Suppressor macrophage treated with lipopolysaccharide for 4 hours (primary cell): Measurements from ENCODE around the gene LEMD1.
"Not testable (repeated sequence)": the region's sequence is repeated elsewhere in the genome, so short reads cannot be mapped to it uniquely, and the experiment has no call there.

Source experiments
- DNase-seq: peaks from one replicate; pipeline ENCODE4 v3.0.0-alpha.2; 2020

Gene LEMD1

DNA sequence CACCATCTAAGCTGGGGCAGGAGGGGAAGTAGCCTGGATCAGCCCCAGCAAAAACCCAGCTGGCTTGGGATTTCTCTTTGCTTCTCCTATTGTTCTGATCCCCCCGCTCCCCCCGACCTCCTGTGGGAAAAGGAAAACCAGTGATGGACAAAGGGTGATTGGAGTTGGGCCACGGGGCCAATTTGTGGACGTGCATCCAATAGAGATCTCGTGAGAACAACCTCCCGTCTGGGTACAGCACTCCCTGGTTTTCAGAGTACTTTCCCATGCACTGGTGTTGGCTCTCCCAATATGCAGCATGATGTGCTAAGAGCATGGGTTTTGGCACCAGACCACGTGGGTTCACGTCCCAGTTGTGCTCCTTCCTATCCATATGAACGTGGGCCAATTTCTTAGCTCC is 25.0 kb upstream of the LEMD1 start:
- no peak for DNase-seq

DNA sequence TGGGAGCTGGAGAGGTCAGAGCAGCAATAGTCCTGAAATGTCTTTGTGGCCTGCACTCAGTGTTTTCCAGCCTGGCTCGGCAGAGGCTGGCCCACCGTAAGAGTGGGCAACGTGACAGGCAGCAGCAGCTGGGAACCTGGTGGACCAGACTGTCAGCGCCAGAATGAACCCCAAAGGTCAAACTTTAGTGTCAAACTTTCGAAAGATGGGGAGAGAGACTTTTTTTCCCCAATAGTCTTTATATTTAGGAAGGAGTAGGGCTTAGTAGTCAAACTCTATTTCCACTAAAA is 23.7 kb upstream of the LEMD1 start:
- DNase-seq, result no peak

- DNase-seq, result no peak
Measured at GRCh38 chr1:205444931-205445645, 23.2 kb upstream of the LEMD1 start.

DNA sequence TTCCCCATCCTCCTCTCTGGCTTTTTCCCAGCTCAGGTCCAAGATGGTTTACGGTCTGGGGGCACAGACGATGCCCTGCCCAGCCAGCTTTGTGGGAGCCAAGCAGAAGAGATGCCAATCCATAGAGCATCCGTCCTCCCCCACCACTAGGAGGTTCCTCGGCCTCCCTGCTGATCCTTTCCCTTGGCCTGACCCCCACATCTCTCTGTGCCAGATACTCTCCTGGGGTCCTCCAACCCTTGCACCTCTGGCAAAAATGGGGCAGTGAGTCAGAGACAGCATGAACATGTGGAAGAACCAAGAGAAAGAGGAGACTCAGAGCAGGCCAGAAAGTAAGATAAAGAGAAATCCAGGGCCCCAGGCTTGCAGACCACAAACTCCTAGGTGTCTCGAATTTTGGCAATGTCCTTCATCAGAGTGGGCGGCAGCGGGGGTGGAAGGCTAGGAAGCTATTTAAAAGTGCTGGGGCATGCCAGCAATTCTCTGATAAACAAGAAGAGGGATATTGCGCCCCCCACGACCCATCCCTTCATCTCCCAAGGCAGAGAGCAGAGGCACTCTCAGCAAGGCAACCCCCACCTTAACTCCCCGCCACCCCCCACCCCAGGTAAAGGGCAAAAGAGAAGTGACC is 22.6 kb upstream of the LEMD1 start:
- DNase-seq, result no peak

DNA sequence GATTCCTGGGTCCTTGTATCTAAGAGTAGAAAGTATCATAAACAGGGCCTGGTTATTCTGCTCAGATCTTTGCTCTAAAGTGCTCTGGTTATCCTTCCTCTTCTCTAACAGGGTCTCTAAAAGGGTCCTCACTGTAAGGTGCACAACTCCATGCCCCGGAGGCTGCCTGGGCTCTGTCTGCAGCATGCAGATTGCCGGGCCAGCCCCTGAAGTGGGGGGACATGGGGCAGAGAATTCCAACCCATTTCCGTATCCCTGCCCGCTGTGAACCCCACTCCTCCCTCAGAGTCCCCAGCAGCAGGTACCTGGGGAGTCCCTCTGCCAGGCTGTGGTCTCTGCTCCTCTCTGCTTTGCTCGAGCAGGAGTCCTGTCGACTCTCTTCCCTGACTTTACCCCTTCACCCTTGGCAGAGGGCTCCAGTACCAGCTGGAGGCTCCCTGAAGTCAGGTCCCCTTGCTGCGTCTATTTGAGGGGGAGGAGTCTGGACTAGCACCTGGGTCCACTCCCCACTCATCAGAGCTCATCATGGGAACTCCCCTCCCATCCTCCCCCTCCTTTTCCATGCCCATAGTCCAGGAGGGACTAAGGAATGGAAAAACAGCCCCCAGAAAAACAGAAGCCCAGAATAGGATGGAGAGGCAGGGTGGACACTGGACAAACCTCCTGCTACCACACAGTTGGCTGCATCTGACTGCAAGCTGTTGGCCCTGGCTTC is 21.9 kb upstream of the LEMD1 start:
- DNase-seq, result no peak

DNA sequence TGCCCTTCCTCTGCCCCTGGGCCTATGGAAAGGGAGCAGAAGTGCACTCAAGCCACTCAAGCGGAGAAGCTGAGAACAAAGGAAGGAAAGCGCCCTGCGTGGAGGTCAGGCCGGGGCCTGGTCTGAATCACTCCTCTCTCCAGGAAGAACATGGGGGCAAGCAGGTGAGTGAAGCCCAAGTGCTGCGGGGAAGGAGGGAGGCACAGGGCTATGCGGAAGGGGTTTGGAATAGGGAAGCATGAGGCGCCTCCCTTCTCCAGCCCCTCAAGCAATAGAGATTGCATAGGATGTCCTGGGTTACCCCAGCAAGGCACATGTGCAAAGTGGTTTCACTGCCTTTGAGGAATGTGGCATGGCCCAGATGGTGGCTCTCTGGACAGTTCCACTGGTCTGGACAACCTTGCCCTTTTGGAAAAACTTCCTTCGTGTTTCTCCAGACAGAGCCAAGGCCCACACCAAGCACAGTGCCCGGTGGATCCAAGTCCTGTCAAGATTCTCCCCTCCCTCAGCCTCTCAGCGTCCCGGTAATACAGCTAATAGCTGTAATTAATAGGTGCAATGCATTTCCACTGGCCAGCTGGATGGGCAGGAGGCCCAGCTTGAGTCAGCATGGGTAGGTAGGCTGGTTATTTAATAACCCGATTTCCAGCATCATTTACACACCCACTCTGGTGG is 20.3 kb upstream of the LEMD1 start:
- no peak for DNase-seq

GRCh38 chr1:205441716-205442050 is 19.8 kb upstream of the LEMD1 start:
- DNase-seq, result no peak

DNA sequence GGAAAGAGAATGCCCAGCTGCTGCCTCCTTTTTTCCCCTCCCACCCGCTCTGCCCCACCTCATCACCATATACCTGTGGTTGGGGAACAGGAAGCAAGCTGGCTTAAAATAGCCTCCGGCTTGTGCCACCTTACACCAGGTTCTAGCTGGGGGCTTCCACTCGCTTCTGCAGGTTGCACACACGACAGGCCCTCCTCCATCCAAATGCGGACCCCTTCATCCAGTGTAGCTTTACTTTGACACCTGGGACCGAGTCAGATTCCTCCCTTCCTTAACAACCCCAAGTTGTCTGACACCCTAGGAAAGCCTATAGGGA is 19.4 kb upstream of the LEMD1 start:
- DNase-seq, result no peak

GRCh38 chr1:205440476-205441317 is 18.8 kb upstream of the LEMD1 start:
- DNase-seq, result peak; percentile 62

GRCh38 chr1:205440121-205440475 is 18.2 kb upstream of the LEMD1 start:
- DNase-seq, result no peak

DNA sequence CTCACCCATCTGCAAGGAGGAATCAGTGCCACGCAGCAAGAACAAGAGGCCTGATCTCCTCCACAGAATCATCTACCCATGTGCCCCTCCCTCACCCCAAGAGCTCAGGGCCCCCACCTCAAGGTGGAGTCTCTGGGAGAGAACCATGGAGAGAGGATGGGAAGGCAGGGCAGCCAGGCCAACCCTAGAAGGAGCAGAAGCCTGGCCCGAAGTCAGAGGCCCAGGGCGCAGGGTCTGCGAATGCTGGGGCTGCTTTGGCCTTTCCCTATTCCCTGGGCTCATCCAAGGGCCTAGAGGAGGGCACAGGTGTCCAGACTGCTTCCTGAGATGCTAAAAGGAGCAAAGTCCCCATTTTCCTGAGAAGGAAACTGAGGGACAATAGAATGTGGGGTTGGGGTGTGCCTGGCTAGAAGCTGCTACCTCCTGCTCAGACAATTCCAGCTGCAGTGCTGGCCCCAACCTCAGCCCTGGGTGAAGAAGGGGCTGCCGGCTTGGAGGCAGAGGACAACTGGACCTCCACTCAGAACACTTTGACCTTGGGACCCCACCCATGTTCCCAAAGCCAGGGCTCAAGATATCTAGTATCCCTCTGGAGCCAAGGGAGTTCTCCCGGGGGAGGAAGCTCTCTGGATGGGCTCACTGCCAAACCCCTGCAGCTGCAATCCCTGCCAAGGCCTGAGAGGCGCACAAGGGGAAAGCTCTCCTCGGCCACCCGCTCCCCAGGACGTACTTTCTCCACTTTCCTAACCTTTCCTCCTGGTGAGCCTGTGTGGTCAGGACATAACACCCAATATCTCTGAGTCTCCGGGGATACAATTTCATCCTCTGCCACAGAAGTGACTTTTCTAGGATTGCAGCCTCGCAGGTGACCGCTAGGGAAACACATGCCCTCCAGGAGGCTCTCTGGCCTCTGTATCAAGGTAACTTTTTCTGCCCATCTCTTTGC is 16.6 kb upstream of the LEMD1 start:
- DNase-seq, result peak; percentile 63

DNA sequence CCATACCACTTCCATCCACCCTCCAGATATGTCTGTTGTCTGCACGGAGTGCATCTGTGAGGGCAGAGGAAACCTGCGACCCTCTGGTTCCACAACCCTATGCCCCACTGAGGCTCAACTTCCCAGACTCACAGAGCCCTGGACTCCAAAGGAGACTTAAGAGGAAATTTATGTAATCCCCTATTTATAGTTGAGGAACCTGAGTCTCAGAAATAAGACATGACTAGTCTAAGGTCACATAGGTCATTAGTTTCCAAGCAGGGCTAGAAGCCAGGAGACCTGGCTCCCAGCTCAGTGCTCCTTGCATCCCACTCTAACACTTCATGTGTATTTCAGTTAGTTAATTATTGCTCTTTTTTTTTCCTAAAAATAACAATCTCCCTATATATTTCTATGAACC is 15.7 kb upstream of the LEMD1 start:
- no peak for DNase-seq

DNA sequence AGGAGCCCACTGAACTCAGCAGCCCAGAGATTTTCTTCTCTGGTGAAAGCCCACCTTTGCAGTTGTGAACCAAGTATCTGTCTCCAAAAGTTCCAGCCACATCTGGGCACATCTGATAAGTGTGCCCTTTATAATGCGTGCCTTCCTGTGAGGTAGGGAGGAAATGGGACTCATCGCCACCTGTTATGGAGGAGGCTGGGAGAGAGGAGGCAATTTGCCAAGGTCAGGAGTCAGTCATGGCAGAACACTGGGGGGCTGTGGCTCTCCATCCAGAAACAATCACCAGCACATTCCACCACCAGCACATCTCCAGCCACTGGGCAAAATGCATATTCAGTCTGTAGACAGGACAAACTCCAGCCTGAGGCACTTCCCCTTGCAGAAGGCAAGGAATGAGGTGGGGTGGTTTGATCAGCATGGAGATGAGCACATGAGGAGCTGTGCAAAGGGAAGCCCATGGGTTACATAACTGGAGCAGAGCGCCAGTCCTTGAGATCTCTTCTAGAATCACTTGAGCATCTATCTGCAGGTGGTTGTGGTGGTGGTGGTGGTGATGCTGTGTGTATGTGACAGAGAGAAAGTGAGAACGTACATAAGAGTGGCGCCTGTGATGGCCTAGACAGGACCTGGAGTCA is 15.0 kb upstream of the LEMD1 start:
- DNase-seq, result peak; percentile 22

DNA sequence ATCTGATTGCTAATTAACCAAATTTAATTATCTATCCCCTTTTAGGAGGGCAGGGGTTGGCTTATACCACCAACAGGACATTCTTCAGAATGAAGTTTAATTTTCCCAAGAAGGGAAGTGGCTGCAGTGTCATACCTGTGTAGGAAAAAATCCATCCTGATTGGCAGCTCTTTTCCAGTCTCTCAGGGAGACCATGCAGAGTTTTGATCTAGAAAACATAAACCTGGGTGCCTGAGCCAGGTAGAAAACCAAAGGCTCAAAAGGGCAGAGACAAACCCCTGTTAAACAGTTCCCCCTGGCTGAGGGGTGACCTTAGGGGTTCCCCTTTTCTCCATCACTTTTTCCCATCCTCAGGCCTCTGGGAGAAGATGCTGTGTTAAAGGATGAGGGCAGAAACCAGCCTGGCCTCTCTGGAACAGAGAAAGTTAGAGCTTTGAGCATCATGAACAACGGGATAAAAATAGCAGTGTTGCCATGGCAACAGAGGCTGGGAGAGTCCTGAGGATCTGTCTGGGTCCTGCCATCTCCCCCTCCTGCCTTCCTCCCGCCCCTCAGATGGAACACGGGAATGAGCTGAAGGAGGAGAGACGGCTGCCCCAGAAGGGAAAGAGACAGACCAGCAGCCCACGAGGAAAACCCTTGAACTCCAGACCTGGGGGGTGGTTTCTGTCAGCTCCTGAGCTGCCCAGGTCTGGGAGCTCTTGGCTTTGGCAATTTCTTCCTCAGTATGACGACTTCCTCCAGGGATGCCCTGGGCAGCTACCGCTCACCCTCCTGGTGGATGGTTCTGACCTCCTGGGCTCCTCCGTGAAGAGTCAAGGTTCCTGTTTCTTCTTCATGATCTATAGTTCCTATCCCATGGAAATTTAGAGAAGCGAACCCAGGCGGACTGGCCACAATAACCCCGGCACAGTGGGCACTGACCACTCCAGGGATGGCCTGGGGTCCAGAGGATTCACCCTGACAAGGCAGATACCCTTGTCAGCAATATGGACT is 14.0 kb upstream of the LEMD1 start:
- DNase-seq, result no peak

- no peak for DNase-seq
Measured at GRCh38 chr1:205434738-205435137, 12.9 kb upstream of the LEMD1 start.

- not testable (repeated sequence) for DNase-seq
Measured at GRCh38 chr1:205432692-205433091, 10.8 kb upstream of the LEMD1 start.

- DNase-seq, result no peak
Measured at GRCh38 chr1:205432116-205432515, 10.3 kb upstream of the LEMD1 start.

DNA sequence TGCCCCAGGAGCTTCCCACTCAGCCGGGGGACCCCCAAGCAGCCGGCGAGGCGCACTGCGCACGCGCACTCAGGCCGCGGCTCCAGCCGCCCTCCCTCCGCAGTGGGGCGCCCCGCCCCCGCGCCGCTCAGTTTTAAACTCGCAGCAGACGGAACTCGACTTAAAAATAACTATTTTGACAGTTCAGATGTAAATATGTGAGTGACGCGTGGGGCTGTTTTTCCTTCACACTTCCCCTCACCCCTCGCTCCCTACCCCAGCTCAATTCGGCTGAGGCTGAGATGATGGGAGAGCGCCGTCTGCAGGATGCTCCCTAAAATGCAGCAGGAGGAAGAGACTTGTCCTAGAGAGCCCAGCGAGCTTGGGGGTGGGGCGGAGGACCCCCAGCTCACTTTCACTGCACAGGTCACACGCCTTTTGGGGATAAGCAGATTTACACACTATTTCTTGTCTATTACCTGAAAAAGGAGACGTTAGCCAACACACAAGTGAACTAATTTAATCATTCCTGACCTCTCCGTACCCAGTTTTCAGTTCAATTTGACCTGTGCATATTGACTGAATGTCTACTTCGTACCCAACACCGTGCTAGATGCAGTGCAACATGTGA is 8.9 kb upstream of the LEMD1 start:
- DNase-seq, result peak; percentile 44

DNA sequence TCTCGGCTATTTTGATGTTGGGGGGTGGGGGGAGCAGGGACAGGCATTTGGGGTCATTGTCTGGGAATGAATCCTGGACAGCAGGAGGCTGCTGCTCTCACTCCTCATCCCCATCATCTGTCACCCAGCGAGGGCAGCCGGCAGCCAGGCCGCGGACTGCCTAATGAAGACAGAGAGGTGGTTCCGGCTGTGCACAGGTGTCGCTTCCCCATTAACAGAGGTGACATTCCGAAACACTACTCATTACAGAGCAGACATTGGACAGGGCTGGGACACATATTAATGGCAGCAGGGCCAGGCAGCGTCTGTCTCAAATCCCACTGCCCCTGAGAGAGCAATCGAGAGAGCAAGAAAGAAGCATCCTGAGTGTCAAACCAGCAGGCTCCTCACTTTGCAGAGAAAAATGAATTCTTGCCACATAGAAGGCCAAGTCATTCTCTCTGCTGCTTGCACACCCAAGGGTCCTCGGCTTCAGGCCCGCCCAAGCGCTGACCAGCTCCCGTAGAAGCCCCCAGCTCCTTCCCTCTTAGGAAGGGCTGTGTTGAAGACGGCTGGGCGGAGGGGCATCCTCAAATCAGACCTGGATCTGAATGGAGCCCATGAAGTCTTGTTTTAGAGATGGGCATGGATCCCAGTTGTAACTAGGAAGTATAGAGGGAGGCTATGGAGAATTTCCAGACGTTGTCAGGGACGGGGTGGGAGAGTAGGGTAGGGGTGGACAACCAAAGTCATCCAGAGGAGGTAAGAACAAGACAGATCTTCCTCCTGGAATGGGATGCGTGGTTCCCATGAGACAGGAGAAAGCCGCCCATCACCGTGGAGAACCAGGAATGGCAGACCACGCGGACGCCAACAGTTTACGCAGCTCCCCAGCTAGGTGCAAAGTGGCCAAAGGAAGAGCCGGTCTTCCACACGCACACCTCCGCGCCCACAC is 8.2 kb upstream of the LEMD1 start:
- DNase-seq, result no peak
